ENCODE data around the gene WASF2. TPM values are rescaled to one million over a fixed set of nuclear protein-coding genes. Genes with fewer than 3 reads are reported as not detected.

Gene WASF2
- total and polyA plus RNA-seq, 2 of the 13 experiments (the other 11 are each of a cell fraction or from before 2014, with no cell fraction given): 10.4 to 27.7 TPM

DNA sequence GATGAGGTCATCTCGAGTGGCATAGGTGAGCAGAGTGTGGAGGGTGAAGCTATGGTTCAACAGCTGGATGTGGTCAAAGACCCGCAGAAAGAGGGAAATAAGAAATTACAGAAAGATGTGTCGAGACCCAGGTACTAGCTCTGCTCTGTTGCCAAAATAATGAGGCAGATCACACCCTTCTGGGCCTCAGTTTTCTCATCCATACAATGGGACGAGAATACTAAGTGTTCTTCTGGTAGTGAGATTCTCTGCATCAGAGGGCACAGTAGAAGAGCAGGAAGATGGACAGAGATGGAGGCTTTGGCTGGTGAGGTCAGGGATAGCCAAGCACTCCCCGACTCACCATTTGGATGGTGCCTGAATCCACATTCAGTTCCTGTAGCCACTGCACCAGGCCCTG is 134.3 kb downstream of the WASF2 start:
- H3K27ac ChIP-seq (ENCODE audit: extremely low read length, insufficient read depth, low read length): no peak overlapping the region
- FAIRE-seq (no peak), ATAC-seq (no peak), DNase-seq (ENCODE audit: low spot score) (no peak)
- 87% methylated on average over 5 of the region's 5 CpGs for WGBS (ENCODE audit: low lambda C conversion rate)
- H3K4me3 ChIP-seq (replicated peaks in 1 of 3; ENCODE audit: insufficient read depth in 1 of 3, low read depth in 2 of 3, low read length in 3 of 3): no peak overlapping the region
- H3K36me3 ChIP-seq (replicated peaks in 1 of 2; ENCODE audit: control insufficient read depth in 1 of 2, insufficient read depth in 2 of 2, low read length in 2 of 2): 0 out of 5 replicates have a peak, but pooled peaks cover 0 to 2% of the 10 kb centered on the region in 2 experiments
- in situ Hi-C loops (cut with HindIII; ENCODE audit: extremely low pct_ligation_motif_present, low pct_unique_long_range_greater_than_20kb): loop anchor here (5.0 kb wide), 1 partner anchor 37 kb away; the partner anchor contains the start of gene GPR3
- no peaks in the 10 kb centered on the region for H4K20me1 ChIP-seq (ENCODE audit: insufficient read depth, low read length)
- H3K9ac ChIP-seq (ENCODE audit: insufficient read depth, low read depth, low read length): no peak overlapping the region
- POLR2A ChIA-PET: interaction anchor here (1.0 kb wide), 1 partner anchor 12 kb away, joined by 3 read pairs; no protein-coding TSS in a partner anchor
- H3K9me3 ChIP-seq (ENCODE audit: low read length): no peaks in the 10 kb centered on the region
- H3K4me1 ChIP-seq (ENCODE audit: insufficient read depth, low read length): peaks cover 24% of the 10 kb centered on the region
- intact Hi-C loops (cut with micrococcal nuclease; ENCODE audit: unreplicated experiment): no loop called here
- H3K27me3 ChIP-seq (ENCODE audit: control insufficient read depth in 1 of 2, insufficient read depth in 2 of 2, low read length in 2 of 2): no peaks in the 10 kb centered on the region
- TF ChIP-seq ZNF629 (CRISPR knock-in tag; conservative IDR thresholded peaks at IDR 0.05) (peak; percentile 80), NFYC (CRISPR knock-in tag; IDR thresholded peaks at IDR 0.05) (no peak), ZIK1 (CRISPR knock-in tag; IDR thresholded peaks at IDR 0.05; ENCODE audit: borderline replicate concordance, low read depth) (no peak)
- TF ChIP-seq, protein P1, sequence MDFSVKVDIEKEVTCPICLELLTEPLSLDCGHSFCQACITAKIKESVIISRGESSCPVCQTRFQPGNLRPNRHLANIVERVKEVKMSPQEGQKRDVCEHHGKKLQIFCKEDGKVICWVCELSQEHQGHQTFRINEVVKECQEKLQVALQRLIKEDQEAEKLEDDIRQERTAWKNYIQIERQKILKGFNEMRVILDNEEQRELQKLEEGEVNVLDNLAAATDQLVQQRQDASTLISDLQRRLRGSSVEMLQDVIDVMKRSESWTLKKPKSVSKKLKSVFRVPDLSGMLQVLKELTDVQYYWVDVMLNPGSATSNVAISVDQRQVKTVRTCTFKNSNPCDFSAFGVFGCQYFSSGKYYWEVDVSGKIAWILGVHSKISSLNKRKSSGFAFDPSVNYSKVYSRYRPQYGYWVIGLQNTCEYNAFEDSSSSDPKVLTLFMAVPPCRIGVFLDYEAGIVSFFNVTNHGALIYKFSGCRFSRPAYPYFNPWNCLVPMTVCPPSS (IDR thresholded peaks at IDR 0.05): no peak
- TF ChIP-seq, protein P2, sequence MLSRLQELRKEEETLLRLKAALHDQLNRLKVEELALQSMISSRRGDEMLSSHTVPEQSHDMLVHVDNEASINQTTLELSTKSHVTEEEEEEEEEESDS (CRISPR knock-in tag; IDR thresholded peaks at IDR 0.05; ENCODE audit: borderline replicate concordance): no peak
- H3K79me2 ChIP-seq (ENCODE audit: insufficient read depth, low read length): no peaks in the 10 kb centered on the region
- no peak overlapping the region for H3K4me2 ChIP-seq (ENCODE audit: low read depth, low read length)
- CTCF ChIA-PET (ENCODE audit: low intra/inter-chr PET ratio, low total read pairs): no interaction called here
- BruUV-seq (replicated peaks): no TSS peak
- no peak overlapping the region for H2AFZ ChIP-seq (ENCODE audit: low read length)

Other genes with a start within 250 kb of the WASF2 start
- gene TMEM222, start 168.0 kb downstream of the WASF2 start, total RNA-seq (2016; rRNA removed; fragmentation: Illumina TruSeq; extraction: Trizol): 9.9 and 22.7 TPM in 2 replicates
- 29.6 and 40.8 TPM in 2 replicates for gene TMEM222, start 168.0 kb downstream of the WASF2 start, polyA plus RNA-seq (2011; rRNA removed)
- 9.1 and 17.8 TPM in 2 replicates for gene SYTL1, start 148.1 kb downstream of the WASF2 start, total RNA-seq (2016; rRNA removed; fragmentation: Illumina TruSeq; extraction: Trizol)
- gene SYTL1, start 148.1 kb downstream of the WASF2 start, polyA plus RNA-seq (2011; rRNA removed): 11.1 and 15.8 TPM in 2 replicates
- gene MAP3K6, start 123.2 kb downstream of the WASF2 start, total RNA-seq (2016; rRNA removed; fragmentation: Illumina TruSeq; extraction: Trizol): 2.7 and 3.5 TPM in 2 replicates
- gene MAP3K6, start 123.2 kb downstream of the WASF2 start, polyA plus RNA-seq (2011; rRNA removed): 2.7 and 3.2 TPM in 2 replicates
- gene FCN3, start 115.3 kb downstream of the WASF2 start, total RNA-seq (2016; rRNA removed; fragmentation: Illumina TruSeq; extraction: Trizol): not detected in 2 replicates
- gene FCN3, start 115.3 kb downstream of the WASF2 start, polyA plus RNA-seq (2011; rRNA removed): not detected in 2 replicates
- gene CD164L2, start 106.8 kb downstream of the WASF2 start, total RNA-seq (2016; rRNA removed; fragmentation: Illumina TruSeq; extraction: Trizol): not detected in 2 replicates
- not detected in 2 replicates for gene CD164L2, start 106.8 kb downstream of the WASF2 start, polyA plus RNA-seq (2011; rRNA removed)
- 0.88 and 1.00 TPM in 2 replicates for gene GPR3, start 97.5 kb downstream of the WASF2 start, total RNA-seq (2016; rRNA removed; fragmentation: Illumina TruSeq; extraction: Trizol)
- 2.6 and 2.7 TPM in 2 replicates for gene GPR3, start 97.5 kb downstream of the WASF2 start, polyA plus RNA-seq (2011; rRNA removed)
- 2.6 and 2.7 TPM in 2 replicates for gene AHDC1, start 114.0 kb upstream of the WASF2 start, total RNA-seq (2016; rRNA removed; fragmentation: Illumina TruSeq; extraction: Trizol)
- gene AHDC1, start 114.0 kb upstream of the WASF2 start, polyA plus RNA-seq (2011; rRNA removed): 1.0 and 1.2 TPM in 2 replicates
- gene FGR, start 145.0 kb upstream of the WASF2 start, total RNA-seq (2016; rRNA removed; fragmentation: Illumina TruSeq; extraction: Trizol): not detected in 2 replicates
- gene FGR, start 145.0 kb upstream of the WASF2 start, polyA plus RNA-seq (2011; rRNA removed): 0.04 TPM in 1 of 2 replicates, not detected in the other
- 6.1 and 13.2 TPM in 2 replicates for gene IFI6, start 182.0 kb upstream of the WASF2 start, total RNA-seq (2016; rRNA removed; fragmentation: Illumina TruSeq; extraction: Trizol)
- gene IFI6, start 182.0 kb upstream of the WASF2 start, polyA plus RNA-seq (2011; rRNA removed): 12.9 and 21.8 TPM in 2 replicates
- 15.7 and 18.8 TPM in 2 replicates for gene FAM76A, start 235.8 kb upstream of the WASF2 start, total RNA-seq (2016; rRNA removed; fragmentation: Illumina TruSeq; extraction: Trizol)
- gene FAM76A, start 235.8 kb upstream of the WASF2 start, polyA plus RNA-seq (2011; rRNA removed): 4.2 and 4.6 TPM in 2 replicates